Heart right ventricle (tissue), 16 donors: ENCODE results near the gene SLC29A1. TPM values are rescaled to one million over a fixed set of nuclear protein-coding genes. Genes with fewer than 3 reads are reported as not detected.

Source experiments
- ATAC-seq, 8 donors: fragments of 200-7000 bp; cut with Tn5 transposase; one replicate each; pipeline ENCODE4 v1.9.1; 2020; ENCODE audit warnings: mild to moderate bottlenecking in 8 of 8, moderate library complexity in 8 of 8, moderate number of reproducible peaks in 1 of 8
- DNase-seq, 2 donors: peaks; one replicate each; pipeline ENCODE4 v3.0.0-alpha.2; 2020
- H3K27ac ChIP-seq, 10 donors: fragments of 200-600 bp; sonication (generic) in 2 of 10; one replicate each; pipeline versions ENCODE4 v1.5.0 to v1.8.0; 2020 to 2022; ENCODE audit warnings: mild to moderate bottlenecking in 3 of 10
- H3K27me3 ChIP-seq, 7 donors: fragments of 200-600 bp; one replicate each; pipeline ENCODE4 v1.8.0; 2021 to 2022; ENCODE audit warnings: mild to moderate bottlenecking in 2 of 7
- H3K36me3 ChIP-seq, 9 donors: fragments of 200-600 bp; sonication (generic) in 1 of 9; one replicate each; pipeline versions ENCODE4 v1.5.0 to v1.8.0; 2020 to 2022; ENCODE audit warnings: mild to moderate bottlenecking in 2 of 9
- H3K4me1 ChIP-seq, 9 donors: fragments of 200-600 bp; sonication (generic) in 1 of 9; one replicate each; pipeline versions ENCODE4 v1.5.0 to v1.8.0; 2020 to 2022; ENCODE audit warnings: mild to moderate bottlenecking in 4 of 9
- H3K4me3 ChIP-seq, 10 donors: fragments of 200-600 bp; sonication (generic) in 2 of 10; one replicate each; pipeline versions ENCODE4 v1.5.0 to v1.8.0; 2020 to 2022; ENCODE audit warnings: mild to moderate bottlenecking in 7 of 10, moderate library complexity in 2 of 10
- H3K9me3 ChIP-seq, 11 donors: fragments of 200-600 bp in 10 of 11; sonication (generic) in 2 of 11; one replicate each; pipeline versions ENCODE4 v1.5.0 to v1.8.0; 2013 to 2022; ENCODE audit warnings: mild to moderate bottlenecking in 2 of 11, control low read depth in 1 of 11, moderate library complexity in 1 of 11
- WGBS, 2 donors: extraction: QIAGEN DNeasy Blood & Tissue Kit; methylation state at CpG; one replicate each; pipeline ENCODE4 v1.1.7; 2013; ENCODE audit warnings: inconsistent platforms in 1 of 2; 5-methylcytosine and 5-hydroxymethylcytosine counted together
- intact Hi-C, 10 donors: fragments of 100-400 bp; cut with DNase I; formaldehyde crosslinking; loops; one replicate each; pipeline versions ENCODE4 v1.11.1 to v1.14.2; 2022
- polyA plus RNA-seq, 2 donors: library from polyadenylated mRNA; stranded (reverse); fragments of 200-250 nt; gene quantifications; one replicate each; pipeline ENCODE4 v1.2.3, GENCODE V29; 2013
- total RNA-seq, 10 donors: library from RNA; stranded (reverse); fragmentation: NEBNext Ultra II Directional in 3 of 10; extraction: Animal tissue kit (Norgen Biotek cat#: 25700) in 3 of 10; gene quantifications; one replicate each; pipeline versions ENCODE4 v1.2.1 to v1.2.4, GENCODE V29; 2021 to 2023
- TF ChIP-seq, protein P1 (sequence below), 9 donors: fragments of 200-600 bp; sonication (generic) in 2 of 9; IDR thresholded peaks; one replicate each; pipeline versions ENCODE4 v1.5.0 to v1.8.0; 2021 to 2022; ENCODE audit warnings: antibody characterized with exemption in 9 of 9, mild to moderate bottlenecking in 5 of 9, moderate library complexity in 1 of 9
- donor health status: Arrhythmogenic right ventricular cardiomyopathy.
- donor health status: ischemic (EF 13 %, LVEDD 7.1; RV severe dilation, severe dysfunction).
- donor health status: healthy with polysubstance abuse.
- donor health status: DM: no; HTN: yes; CAD: no.
- donor health status: DM: no; HTN: no; CAD: no.
- donor health status: ischemic (EF 25% LVEDD 6.9; RV normal size, moderate dysfunction).
- donor health status: ischemic (EF 25% LVEDD 5.7; RV mildly dilated, moderate dysfunction).
- donor health status: healthy.
- donor health status: DM: yes; HTN: yes; CAD: no.
- donor health status: Ischemic cardiomyopathy.
- donor health status: ischemic (EF 35%, LVEDD 5.7; RV mildly dilated, moderate dysfunction).
- donor health status: nonischemic (EF 11% LVEDD 7.7; RV severe dilation, severe dysfunction).
- donor health status: DM: yes; HTN: yes; CAD: no.
- donor health status: PGD.
- donor health status: ischemic (EF 29% LVEDD 5.4; RV normal size, mild dysfunction).
- donor health status: nonischemic (EF 23%, LVEDD 6.1; RV moderate dilation, normal function).

Gene SLC29A1
- total and polyA plus RNA-seq, 12 donors = 46.3 to 198 (median 136) TPM

DNA sequence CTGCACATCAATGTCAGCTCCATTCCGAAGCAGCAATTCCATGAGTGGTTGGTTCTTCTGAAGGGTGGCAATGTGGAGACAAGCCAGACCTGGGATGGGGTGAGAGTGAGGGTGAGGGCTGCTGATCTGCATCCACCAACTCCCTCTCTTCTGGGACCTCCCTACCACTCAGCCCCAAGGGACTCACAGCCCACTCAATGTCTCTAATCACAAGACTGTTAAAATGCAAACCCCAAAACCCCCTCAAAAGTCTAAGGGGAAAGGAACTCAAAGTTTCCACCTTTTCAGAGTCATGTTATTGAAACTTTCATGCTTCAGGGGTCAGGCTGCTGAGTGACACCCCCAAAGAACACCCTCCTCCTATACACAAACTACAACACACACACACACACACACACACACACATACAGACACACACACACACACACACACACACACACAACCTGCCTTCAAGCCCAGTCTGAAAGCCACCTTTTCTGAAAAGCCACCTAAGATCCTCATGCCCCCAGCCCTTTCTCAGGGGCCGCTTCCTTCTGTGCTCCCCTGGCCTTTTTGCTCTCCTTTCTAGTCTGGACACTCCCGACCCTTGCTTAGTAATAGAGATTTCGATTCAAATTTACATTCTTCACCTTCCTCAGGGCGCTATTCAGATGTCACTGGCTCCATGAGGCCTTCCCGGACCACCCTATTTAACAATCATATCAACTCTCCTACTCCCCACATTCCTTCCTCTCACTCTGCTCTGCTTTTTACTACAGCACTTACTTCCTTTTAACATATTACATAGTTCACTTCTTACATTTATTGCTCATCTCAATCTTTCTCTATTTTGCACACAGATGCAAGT, 37.3 kb downstream of the SLC29A1 start:
- TF ChIP-seq, protein P1, sequence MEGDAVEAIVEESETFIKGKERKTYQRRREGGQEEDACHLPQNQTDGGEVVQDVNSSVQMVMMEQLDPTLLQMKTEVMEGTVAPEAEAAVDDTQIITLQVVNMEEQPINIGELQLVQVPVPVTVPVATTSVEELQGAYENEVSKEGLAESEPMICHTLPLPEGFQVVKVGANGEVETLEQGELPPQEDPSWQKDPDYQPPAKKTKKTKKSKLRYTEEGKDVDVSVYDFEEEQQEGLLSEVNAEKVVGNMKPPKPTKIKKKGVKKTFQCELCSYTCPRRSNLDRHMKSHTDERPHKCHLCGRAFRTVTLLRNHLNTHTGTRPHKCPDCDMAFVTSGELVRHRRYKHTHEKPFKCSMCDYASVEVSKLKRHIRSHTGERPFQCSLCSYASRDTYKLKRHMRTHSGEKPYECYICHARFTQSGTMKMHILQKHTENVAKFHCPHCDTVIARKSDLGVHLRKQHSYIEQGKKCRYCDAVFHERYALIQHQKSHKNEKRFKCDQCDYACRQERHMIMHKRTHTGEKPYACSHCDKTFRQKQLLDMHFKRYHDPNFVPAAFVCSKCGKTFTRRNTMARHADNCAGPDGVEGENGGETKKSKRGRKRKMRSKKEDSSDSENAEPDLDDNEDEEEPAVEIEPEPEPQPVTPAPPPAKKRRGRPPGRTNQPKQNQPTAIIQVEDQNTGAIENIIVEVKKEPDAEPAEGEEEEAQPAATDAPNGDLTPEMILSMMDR (IDR thresholded peaks at IDR 0.05) = no peak
- peaks cover 30 to 65% (median 41%) of the 10 kb centered on the region in 9 donors for H3K4me1 ChIP-seq
- ATAC-seq (no peak), DNase-seq (no peak)
- H3K9me3 ChIP-seq = no peaks in the 10 kb centered on the region
- 87 to 93% methylated on average over 6 of the region's 6 CpGs for WGBS, 2 donors
- no peak overlapping the region for H3K4me3 ChIP-seq
- peaks cover 0 to 47% (median 0%) of the 10 kb centered on the region in 9 donors for H3K36me3 ChIP-seq
- H3K27me3 ChIP-seq = no peaks in the 10 kb centered on the region
- intact Hi-C loops = loop anchor here in 1 of 10 donors (10.0 kb wide), 1 partner anchor 74 kb away; no protein-coding TSS in a partner anchor
- no peak overlapping the region for H3K27ac ChIP-seq

DNA sequence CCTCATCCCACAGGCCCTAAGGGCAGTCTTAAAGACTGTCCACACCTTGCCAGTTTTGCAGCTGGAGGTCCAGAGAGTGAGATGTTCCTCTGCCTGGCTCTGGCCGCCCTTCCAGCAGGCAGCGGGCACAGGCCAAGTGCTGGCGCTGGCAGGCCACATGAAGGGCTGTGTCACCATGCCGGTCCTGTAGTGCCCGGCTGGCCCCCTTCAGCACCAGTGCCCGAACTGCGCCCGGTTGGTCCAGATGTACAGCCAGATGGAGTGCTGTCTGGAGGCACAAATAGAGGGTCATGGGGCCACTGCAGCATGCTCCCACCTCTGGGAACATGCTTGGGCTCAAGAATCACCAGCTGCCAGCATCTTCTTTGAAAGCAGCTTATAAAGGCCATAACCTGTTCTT, 38.2 kb downstream of the SLC29A1 start:
- DNase-seq = no peak
- intact Hi-C loops = loop anchor here in 1 of 10 donors (10.0 kb wide), 1 partner anchor 73 kb away; no protein-coding TSS in a partner anchor
- TF ChIP-seq, protein P1 (IDR thresholded peaks at IDR 0.05) = no peak
- Histone ChIP-seq H3K27me3 (no peaks in the 10 kb centered on the region), H3K4me3 (no peak overlapping the region), H3K27ac (no peak overlapping the region), H3K9me3 (no peaks in the 10 kb centered on the region), H3K4me1 (peaks cover 23 to 61% (median 34%) of the 10 kb centered on the region in 9 donors), H3K36me3 (peaks cover 0 to 45% (median 0%) of the 10 kb centered on the region in 9 donors)
- 96 to 97% methylated on average over 8 of the region's 8 CpGs for WGBS, 2 donors
- ATAC-seq = no peak

DNA sequence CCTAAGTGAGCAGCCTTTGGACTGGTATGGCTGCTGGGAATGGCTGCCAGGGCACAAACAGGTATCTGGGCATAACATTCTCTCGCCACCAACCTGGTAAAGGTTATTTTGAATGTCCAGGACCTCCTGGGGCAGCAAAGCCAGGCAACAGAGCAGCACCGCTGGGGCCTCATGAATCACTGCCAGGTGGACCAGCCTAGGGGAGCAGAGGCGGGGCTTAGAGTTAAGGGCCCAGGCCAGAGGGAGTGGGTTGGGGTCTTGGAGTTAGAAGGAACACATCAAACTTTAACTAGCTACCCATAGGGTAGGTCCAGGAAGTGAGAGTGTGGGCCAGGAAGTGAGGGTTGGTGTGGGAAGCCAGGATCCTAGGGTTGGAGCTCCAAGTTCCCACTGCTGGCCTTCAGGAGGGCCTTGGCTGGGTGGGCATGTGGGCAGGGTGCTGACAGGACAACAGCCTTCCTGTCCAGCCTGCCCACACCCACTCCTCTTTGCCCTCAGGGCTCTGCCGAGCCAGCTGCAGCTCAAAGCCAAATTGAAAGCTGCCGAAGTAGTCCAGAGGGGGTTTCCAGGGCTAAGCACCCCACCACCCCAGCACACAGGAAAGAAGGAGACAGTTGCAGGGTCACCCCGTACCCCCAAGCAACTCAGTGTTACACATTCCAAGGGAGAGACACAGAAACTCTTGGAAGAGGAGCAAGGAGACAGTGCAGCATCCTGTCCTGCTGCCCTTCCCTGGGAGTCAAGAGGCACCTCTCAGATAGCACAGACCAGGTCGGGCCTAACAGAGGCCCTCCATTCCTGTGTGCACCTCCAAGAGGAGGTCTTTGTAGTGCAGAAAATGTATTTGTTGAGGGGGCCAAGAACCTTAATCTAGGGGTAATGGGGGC, 39.3 kb downstream of the SLC29A1 start:
- H3K27me3 ChIP-seq = peaks cover 0 to 3% (median 0%) of the 10 kb centered on the region in 7 donors
- ATAC-seq = no peak
- DNase-seq = no peak
- H3K27ac ChIP-seq = peak overlapping the region in 5 of 10 donors; percentile 9 to 93 (median 34)
- no peaks in the 10 kb centered on the region for H3K9me3 ChIP-seq
- 68 to 73% methylated on average over 7 of the region's 7 CpGs for WGBS, 2 donors
- peaks cover 19 to 55% (median 28%) of the 10 kb centered on the region in 9 donors for H3K4me1 ChIP-seq
- peak overlapping the region in 6 of 10 donors; percentile 78 to 94 (median 86) for H3K4me3 ChIP-seq
- intact Hi-C loops = loop anchor here in 1 of 10 donors (10.0 kb wide), 1 partner anchor 72 kb away; no protein-coding TSS in a partner anchor
- peaks cover 0 to 45% (median 0%) of the 10 kb centered on the region in 9 donors for H3K36me3 ChIP-seq
- TF ChIP-seq, protein P1 (IDR thresholded peaks at IDR 0.05) = no peak
